K562 (cell line): ENCODE results near the gene PSME4. TPM values are rescaled to one million over a fixed set of nuclear protein-coding genes. Genes with fewer than 3 reads are reported as not detected.
A peak's percentile ranks its signal among the peaks of the same experiment; 100 is the strongest.

Source experiments
- ATAC-seq: fragments of 200-7000 bp; cut with Tn5 transposase; 3 replicates; pipeline ENCODE4 v1.9.1; 2020; ENCODE audit warnings: moderate library complexity
- BruUV-seq: library from RNA; stranded (reverse); fragments of 400-500 nt; replicated peaks from 2 replicates; lab custom pipeline; 2021; lab: Mats Ljungman, UMichigan
- CTCF ChIA-PET: fragments of 300-600 bp; formaldehyde crosslinking; extraction: SDS; loops from one replicate; lab custom pipeline; 2021; ENCODE audit warnings: low intra/inter-chr PET ratio; lab: Yijun Ruan, JAX
- POLR2A ChIA-PET: fragments of 300-600, 350-650 bp; sonication (Branson Sonifier 250); formaldehyde crosslinking; extraction: SDS; loops from one replicate; lab custom pipeline; 2021; ENCODE audit warnings: antibody characterized with exemption, inconsistent platforms; lab: Yijun Ruan, JAX
- DNase-seq, 4 experiments: peaks; one replicate each; pipeline versions ENCODE4 v3.0.0 to v3.0.0-alpha.2; 2011 to 2018; ENCODE audit warnings: low spot score in 3 of 4, mixed read lengths in 3 of 4; ENCODE audit errors: extremely low read depth in 1 of 4
- FAIRE-seq: peaks from 2 replicates; lab custom pipeline; 2011; peaks lifted over from hg19 to GRCh38; lab: Jason Lieb, UNC
- H2AFZ ChIP-seq: 2 replicates; pipeline ENCODE4 v1.6.0; 2011; ENCODE audit warnings: low read depth, low read length, control low read depth, inconsistent platforms
- H3K27ac ChIP-seq: fragments of 200-600 bp; 3 replicates; pipeline ENCODE4 v1.8.0; 2011; ENCODE audit warnings: low read depth, mild to moderate bottlenecking, control low read depth, inconsistent platforms, low read length, moderate library complexity, mixed read lengths; ENCODE audit errors: extremely low read depth
- H3K27me3 ChIP-seq, 2 experiments: fragments of 300-600 bp in 1 of 2; 2 replicates in 1 of 2; 3 replicates in 1 of 2; pipeline versions ENCODE4 v1.6.0 to v1.8.0; 2011; ENCODE audit warnings: inconsistent platforms in 2 of 2, low read length in 2 of 2, mild to moderate bottlenecking in 1 of 2, mixed read lengths in 1 of 2, moderate library complexity in 1 of 2; ENCODE audit not compliant: control insufficient read depth in 2 of 2, insufficient read depth in 2 of 2
- H3K36me3 ChIP-seq: fragments of 300-600 bp; 3 replicates; pipeline ENCODE4 v1.8.0; 2011; ENCODE audit warnings: mild to moderate bottlenecking, low read length, inconsistent platforms; ENCODE audit not compliant: control insufficient read depth, insufficient read depth
- H3K4me1 ChIP-seq, 2 experiments: fragments of 200-600 bp in 1 of 2; replicated peaks in 1 of 2; 2 replicates in 1 of 2; 3 replicates in 1 of 2; pipeline versions ENCODE4 v1.5.1 to v1.8.0; 2011; ENCODE audit warnings: inconsistent platforms in 2 of 2, low read length in 2 of 2, mild to moderate bottlenecking in 1 of 2, mixed read lengths in 1 of 2, moderate library complexity in 1 of 2; ENCODE audit not compliant: control insufficient read depth in 2 of 2, insufficient read depth in 2 of 2
- H3K4me2 ChIP-seq: 2 replicates; pipeline ENCODE4 v1.6.1; 2011; ENCODE audit warnings: low read length, control low read depth, inconsistent platforms, mixed read lengths; ENCODE audit not compliant: insufficient read depth
- H3K4me3 ChIP-seq: fragments of 200-600 bp; sonication (generic), shearing (Covaris generic); 2 replicates; pipeline ENCODE4 v1.5.1; 2016; ENCODE audit warnings: control low read depth, inconsistent platforms
- H3K79me2 ChIP-seq: fragments of 200-600 bp; 3 replicates; pipeline ENCODE4 v1.8.0; 2011; ENCODE audit warnings: low read length, inconsistent platforms; ENCODE audit not compliant: control insufficient read depth, insufficient read depth
- H3K9ac ChIP-seq, 2 experiments: 2 replicates each; pipeline versions ENCODE4 v1.6.0 to v1.6.1; 2011; ENCODE audit warnings: low read depth in 2 of 2, low read length in 2 of 2, control low read depth in 1 of 2, inconsistent platforms in 1 of 2, mild to moderate bottlenecking in 1 of 2, mixed read lengths in 1 of 2; ENCODE audit not compliant: insufficient read depth in 1 of 2
- H3K9me1 ChIP-seq: one replicate; pipeline ENCODE4 v1.6.0; 2011; ENCODE audit warnings: inconsistent platforms, mild to moderate bottlenecking, low read length, moderate library complexity; ENCODE audit not compliant: control insufficient read depth, insufficient read depth
- H3K9me3 ChIP-seq: replicated peaks from 2 replicates; pipeline ENCODE4 v1.5.1; 2011; ENCODE audit warnings: low read depth, low read length, inconsistent platforms; ENCODE audit not compliant: control insufficient read depth, insufficient read depth
- H4K20me1 ChIP-seq: replicated peaks from 2 replicates; pipeline ENCODE4 v1.6.1; 2011; ENCODE audit warnings: low read length, inconsistent platforms, mixed read lengths; ENCODE audit not compliant: control insufficient read depth, insufficient read depth
- NFYB ChIP-seq: IDR thresholded peaks from 2 replicates; pipeline ENCODE4 v1.6.1; 2011; ENCODE audit warnings: mild to moderate bottlenecking, moderate library complexity; ENCODE audit not compliant: insufficient read length; ENCODE audit errors: extremely low read depth
- THRAP3 ChIP-seq: fragments of 450-650 bp; IDR thresholded peaks from 2 replicates; pipeline ENCODE4 v1.6.1; 2016; ENCODE audit warnings: mild to moderate bottlenecking, inconsistent platforms, borderline replicate concordance
- ZBTB26 ChIP-seq: fragments of 450-650 bp; formaldehyde crosslinking; IDR thresholded peaks from 2 replicates; pipeline ENCODE4 v1.4.0; 2022; ENCODE audit warnings: missing genetic modification characterization
- ZNF512 ChIP-seq: IDR thresholded peaks from 2 replicates; pipeline ENCODE4 v1.6.1; 2016; ENCODE audit warnings: missing genetic modification characterization, missing compliant biosample characterization
- in situ Hi-C: fragments of 300-500 bp; cut with MboI; formaldehyde crosslinking; loops from 4 replicates; pipeline ENCODE4 v1.15.0; 2018; ENCODE audit warnings: inconsistent platforms, mixed read lengths
- intact Hi-C: fragments of 100-400 bp; cut with micrococcal nuclease; formaldehyde crosslinking; loops from 2 replicates; pipeline ENCODE4 v1.14.2; 2022
- polyA plus RNA-seq, 8 experiments: library from polyadenylated mRNA; depleted of rRNA in 4 of 8; stranded (reverse) in 5 of 8; unstranded in 3 of 8; fragments of >200 nt; fragmentation: Nextera tagmentation in 2 of 8; fragmentation: Illumina TruSeq in 1 of 8; extraction: Ambion mirVana in 2 of 8; extraction: Trizol in 1 of 8; gene quantifications; 2 replicates each; pipeline versions ENCODE4 v1.2.1 to v1.2.3, GENCODE V29; 2011 to 2014; ENCODE audit warnings: inconsistent platforms in 1 of 8, missing spikeins in 1 of 8
- total RNA-seq, 7 experiments: library from RNA; depleted of rRNA in 6 of 7; stranded (reverse); fragments of >200 nt in 6 of 7; fragmentation: Illumina TruSeq in 2 of 7; extraction: Trizol in 2 of 7; gene quantifications; 2 replicates each; pipeline versions ENCODE4 v1.2.1 to v1.2.3, GENCODE V29; 2011 to 2021; ENCODE audit warnings: low replicate concordance in 1 of 7

PSME4 gene
- total and polyA plus RNA-seq, 9 of the 15 experiments (the other 6 are each of a cell fraction or from before 2014, with no cell fraction given) = 24.3 to 77.8 (median 40.5) TPM

GRCh38 chr2:53991948-53992347, 21.2 kb upstream of the PSME4 start:
- CTCF ChIA-PET = no interaction called here
- POLR2A ChIA-PET = no interaction called here
- in situ Hi-C loops = no loop called here
- H2AFZ ChIP-seq = no peak overlapping the region
- H3K4me2 ChIP-seq = no peak overlapping the region
- H3K4me1 ChIP-seq = no peaks in the 10 kb centered on the region
- no peaks in the 10 kb centered on the region for H4K20me1 ChIP-seq
- DNase-seq (no peak), FAIRE-seq (no peak), ATAC-seq (no peak)
- intact Hi-C loops = no loop called here
- no peaks in the 10 kb centered on the region for H3K79me2 ChIP-seq
- BruUV-seq = no TSS peak
- TF ChIP-seq NFYB (no peak), THRAP3 (0 out of 2 replicates have a peak, but pooled peaks have one; percentile 43), ZBTB26 (CRISPR knock-in tag) (0 out of 2 replicates have a peak, but pooled peaks have one; percentile 20), ZNF512 (tag) (peak; percentile 58; the same call in 1 of the 2 replicates)
- no peak overlapping the region for H3K9ac ChIP-seq
- H3K27ac ChIP-seq = no peak overlapping the region
- H3K27me3 ChIP-seq = no peaks in the 10 kb centered on the region
- no peaks in the 10 kb centered on the region for H3K9me3 ChIP-seq
- no peaks in the 10 kb centered on the region for H3K36me3 ChIP-seq
- H3K4me3 ChIP-seq = no peak overlapping the region
- H3K9me1 ChIP-seq = no peaks in the 10 kb centered on the region
